Panc1 (cell line): Measurements from ENCODE around the gene SMURF1. TPM values are rescaled to one million over a fixed set of nuclear protein-coding genes. Genes with fewer than 3 reads are reported as not detected.

ENCODE experiments used
- ATAC-seq: fragments of 200-7000 bp; cut with Tn5 transposase; 2 replicates; pipeline ENCODE4 v1.9.1; 2020; ENCODE audit warnings: mild to moderate bottlenecking, moderate library complexity
- BruUV-seq: library from RNA; stranded (reverse); fragments of 400-500 nt; replicated peaks from 2 replicates; lab custom pipeline; 2021; lab: Mats Ljungman, UMichigan
- CTCF ChIA-PET: fragments of 300-600 bp; sonication (Branson Sonifier 250); formaldehyde crosslinking; loops from one replicate; lab custom pipeline; 2022; ENCODE audit warnings: antibody characterized with exemption; lab: Charles Lee
- POLR2A ChIA-PET: fragments of 300-600 bp; sonication (Branson Sonifier 250); formaldehyde crosslinking; loops from one replicate; lab custom pipeline; 2022; ENCODE audit warnings: antibody characterized with exemption; lab: Charles Lee
- DNase-seq: peaks from one replicate; pipeline ENCODE4 v3.0.0-alpha.2; 2010; ENCODE audit warnings: low read depth, low spot score
- H3K27ac ChIP-seq: 2 replicates; pipeline ENCODE4 v1.5.1; 2011; ENCODE audit warnings: mild to moderate bottlenecking, low read length, inconsistent platforms
- H3K27me3 ChIP-seq: fragments of 200-500 bp; sonication (Bioruptor generic); 2 replicates; pipeline ENCODE4 v1.6.0; 2014; ENCODE audit warnings: low read length, inconsistent platforms; ENCODE audit not compliant: control insufficient read depth, insufficient read depth
- H3K36me3 ChIP-seq: fragments of 200-500 bp; sonication (Bioruptor generic); 2 replicates; pipeline ENCODE4 v1.5.1; 2014; ENCODE audit warnings: inconsistent platforms, mild to moderate bottlenecking, low read length, moderate library complexity; ENCODE audit not compliant: control insufficient read depth, insufficient read depth
- H3K4me1 ChIP-seq: 2 replicates; pipeline ENCODE4 v1.5.1; 2011; ENCODE audit warnings: inconsistent platforms, mild to moderate bottlenecking, low read length, moderate library complexity; ENCODE audit not compliant: control insufficient read depth, insufficient read depth
- H3K4me3 ChIP-seq, 2 experiments: 2 replicates each; pipeline ENCODE4 v1.5.1; 2011 to 2012; ENCODE audit warnings: low read depth in 2 of 2, low read length in 2 of 2, mild to moderate bottlenecking in 2 of 2, inconsistent platforms in 1 of 2, moderate library complexity in 1 of 2
- H3K9me3 ChIP-seq: fragments of 200-500 bp; sonication (Bioruptor generic); 2 replicates; pipeline ENCODE4 v1.5.1; 2014; ENCODE audit warnings: low read depth, mild to moderate bottlenecking, inconsistent platforms, low read length, moderate library complexity; ENCODE audit not compliant: control insufficient read depth, insufficient read depth
- POLR2AphosphoS5 ChIP-seq: IDR thresholded peaks from 2 replicates; pipeline ENCODE4 v1.6.1; 2012; ENCODE audit warnings: mild to moderate bottlenecking, low read depth, low read length, moderate library complexity
- REST ChIP-seq, 2 experiments: IDR thresholded peaks; 2 replicates each; pipeline ENCODE4 v1.6.1; 2011 to 2012; ENCODE audit warnings: low read depth in 2 of 2, control low read depth in 1 of 2, low read length in 1 of 2, mild to moderate bottlenecking in 1 of 2, moderate library complexity in 1 of 2; ENCODE audit not compliant: insufficient read depth in 1 of 2
- SIN3A ChIP-seq: IDR thresholded peaks from 2 replicates; pipeline ENCODE4 v1.6.1; 2012; ENCODE audit warnings: low read depth, mild to moderate bottlenecking, low read length, moderate library complexity, borderline replicate concordance; ENCODE audit not compliant: insufficient read depth
- TCF7L2 ChIP-seq: IDR thresholded peaks from 2 replicates; pipeline ENCODE4 v1.6.1; 2011; ENCODE audit warnings: mild to moderate bottlenecking, low read depth, low read length, inconsistent platforms
- in situ Hi-C: cut with HindIII; loops from 2 replicates; pipeline ENCODE4 v1.10.0; 2016; ENCODE audit warnings: low sequenced_read_pairs, low pct_unique_long_range_greater_than_20kb
- intact Hi-C: fragments of 100-400 bp; cut with micrococcal nuclease; formaldehyde crosslinking; loops from one replicate; pipeline ENCODE4 v1.10.0; 2022; ENCODE audit not compliant: unreplicated experiment
- total RNA-seq: library from RNA; stranded (reverse); gene quantifications from one replicate; pipeline ENCODE4 v1.2.1, GENCODE V29; 2021; ENCODE audit not compliant: unreplicated experiment
- TF ChIP-seq, protein P1 (sequence below): fragments of 450-650 bp; IDR thresholded peaks from 2 replicates; pipeline ENCODE4 v1.5.1; 2017; ENCODE audit warnings: mild to moderate bottlenecking

The SMURF1 gene
- total RNA-seq, 1 experiment from 2014 or later: 47.0 TPM

- no peaks in the 10 kb centered on the region for H3K36me3 ChIP-seq
- no peak overlapping the region for H3K4me3 ChIP-seq
- ATAC-seq (peak; percentile 12; the same call in 1 of the 2 replicates), DNase-seq (no peak)
- H3K27me3 ChIP-seq: no peaks in the 10 kb centered on the region
- TF ChIP-seq REST (IDR thresholded peaks at IDR 0.05; ENCODE audit: insufficient read depth in 1 of 2, low read depth in 2 of 2, low read length in 1 of 2) (no peak), POLR2AphosphoS5 (no peak; the same call in 1 of the 2 replicates), TCF7L2 (no peak)
- TF ChIP-seq, protein P1, sequence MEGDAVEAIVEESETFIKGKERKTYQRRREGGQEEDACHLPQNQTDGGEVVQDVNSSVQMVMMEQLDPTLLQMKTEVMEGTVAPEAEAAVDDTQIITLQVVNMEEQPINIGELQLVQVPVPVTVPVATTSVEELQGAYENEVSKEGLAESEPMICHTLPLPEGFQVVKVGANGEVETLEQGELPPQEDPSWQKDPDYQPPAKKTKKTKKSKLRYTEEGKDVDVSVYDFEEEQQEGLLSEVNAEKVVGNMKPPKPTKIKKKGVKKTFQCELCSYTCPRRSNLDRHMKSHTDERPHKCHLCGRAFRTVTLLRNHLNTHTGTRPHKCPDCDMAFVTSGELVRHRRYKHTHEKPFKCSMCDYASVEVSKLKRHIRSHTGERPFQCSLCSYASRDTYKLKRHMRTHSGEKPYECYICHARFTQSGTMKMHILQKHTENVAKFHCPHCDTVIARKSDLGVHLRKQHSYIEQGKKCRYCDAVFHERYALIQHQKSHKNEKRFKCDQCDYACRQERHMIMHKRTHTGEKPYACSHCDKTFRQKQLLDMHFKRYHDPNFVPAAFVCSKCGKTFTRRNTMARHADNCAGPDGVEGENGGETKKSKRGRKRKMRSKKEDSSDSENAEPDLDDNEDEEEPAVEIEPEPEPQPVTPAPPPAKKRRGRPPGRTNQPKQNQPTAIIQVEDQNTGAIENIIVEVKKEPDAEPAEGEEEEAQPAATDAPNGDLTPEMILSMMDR: no peak
- no TSS peak for BruUV-seq
- POLR2A ChIA-PET: interaction anchor here (0.7 kb wide), 1 partner anchor 29 kb away, joined by 3 read pairs; no protein-coding TSS in a partner anchor
- peak overlapping the region; percentile 74 for H3K27ac ChIP-seq
- no peaks in the 10 kb centered on the region for H3K9me3 ChIP-seq
- in situ Hi-C loops (no loop called here), intact Hi-C loops (loop anchor here (10.0 kb wide), 1 partner anchor 80 kb away; no protein-coding TSS in a partner anchor)
- peaks cover 72% of the 10 kb centered on the region for H3K4me1 ChIP-seq
- CTCF ChIA-PET: no interaction called here
Observed at GRCh38 chr7:99124751-99125504, 19.0 kb downstream of the SMURF1 start.

GRCh38 chr7:99124236-99124635, 19.7 kb downstream of the SMURF1 start:
- Histone ChIP-seq H3K4me1 (peaks cover 69% of the 10 kb centered on the region), H3K27ac (peak overlapping the region; percentile 8), H3K4me3 (no peak overlapping the region), H3K27me3 (no peaks in the 10 kb centered on the region), H3K9me3 (no peaks in the 10 kb centered on the region), H3K36me3 (no peaks in the 10 kb centered on the region)
- ChIA-PET CTCF (no interaction called here), POLR2A (no interaction called here)
- in situ Hi-C loops (no loop called here), intact Hi-C loops (loop anchor here (10.0 kb wide), 1 partner anchor 79 kb away; no protein-coding TSS in a partner anchor)
- ATAC-seq (no peak), DNase-seq (no peak)
- TF ChIP-seq POLR2AphosphoS5 (no peak), TCF7L2 (no peak), SIN3A (no peak), REST (IDR thresholded peaks at IDR 0.05; ENCODE audit: insufficient read depth in 1 of 2, low read depth in 2 of 2, low read length in 1 of 2) (no peak)
- TF ChIP-seq, protein P1: no peak
- BruUV-seq: no TSS peak
